ENCODE measurements around the gene FMO1. TPM values are rescaled to one million over a fixed set of nuclear protein-coding genes. Genes with fewer than 3 reads are reported as not detected.

The FMO1 gene
- total RNA-seq, 2 donors from 2014 or later: 0.62 TPM; not detected in 1

DNA sequence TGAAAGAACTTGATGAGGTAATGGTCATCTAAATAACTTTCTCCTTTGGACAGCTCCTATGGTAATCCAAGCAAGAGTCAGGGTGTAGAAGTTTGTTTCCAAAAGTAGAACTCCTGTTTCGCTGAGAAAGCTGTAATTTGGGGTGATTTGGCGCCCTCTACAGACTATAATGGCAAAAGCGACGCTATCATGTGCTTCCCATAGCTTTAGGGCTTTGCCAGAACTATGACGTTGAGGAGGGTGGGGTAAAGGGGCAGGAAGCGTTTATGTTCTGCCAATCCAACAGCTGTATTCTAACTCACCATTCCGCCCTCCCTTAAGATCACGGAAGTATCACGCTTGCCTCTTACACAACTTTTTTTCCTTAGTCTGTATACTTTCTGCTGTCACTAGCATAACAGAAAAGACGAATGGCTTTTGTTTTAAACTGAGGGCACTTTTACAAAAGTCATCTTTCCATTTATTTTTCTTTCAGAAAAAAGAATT, 65.6 kb downstream of the FMO1 start, which contains the start of gene FMO4:
Gene FMO4, plus strand, starts transcription at position 349 of the 486 bp plus-strand sequence. CDS start 5,643 bp downstream, outside the sequence.
- DNase-seq: peak; percentile 85
- intact Hi-C loops (cut with DNase I): loop anchor here (5.0 kb wide), 3 partner anchors 62 to 347 kb away; partner anchors contain the start of gene FMO1 (in 1 of the 2)
- peak; percentile 100 for ATAC-seq

DNA sequence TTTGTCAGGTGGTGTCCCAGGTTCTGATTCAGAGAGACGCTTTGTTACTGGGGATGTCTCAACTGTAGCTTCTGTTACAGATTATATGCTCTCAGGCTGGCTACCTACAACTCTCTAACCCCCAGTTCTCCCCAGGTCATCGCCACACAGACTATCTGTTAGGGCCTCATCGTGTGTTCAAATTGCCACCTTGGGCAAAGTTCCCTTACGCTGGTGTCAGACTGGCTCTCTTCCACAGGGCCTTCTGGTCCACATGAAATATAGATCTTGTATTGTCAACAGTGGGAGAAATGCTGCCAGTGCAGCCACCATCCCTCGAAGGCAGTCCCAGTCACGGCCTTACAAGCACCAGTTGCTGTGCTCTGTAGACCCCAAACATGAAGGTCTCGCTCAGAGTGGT, 81.0 kb downstream of the FMO1 start:
- ATAC-seq (no peak), DNase-seq (no peak)
- intact Hi-C loops (cut with DNase I): no loop called here

DNA sequence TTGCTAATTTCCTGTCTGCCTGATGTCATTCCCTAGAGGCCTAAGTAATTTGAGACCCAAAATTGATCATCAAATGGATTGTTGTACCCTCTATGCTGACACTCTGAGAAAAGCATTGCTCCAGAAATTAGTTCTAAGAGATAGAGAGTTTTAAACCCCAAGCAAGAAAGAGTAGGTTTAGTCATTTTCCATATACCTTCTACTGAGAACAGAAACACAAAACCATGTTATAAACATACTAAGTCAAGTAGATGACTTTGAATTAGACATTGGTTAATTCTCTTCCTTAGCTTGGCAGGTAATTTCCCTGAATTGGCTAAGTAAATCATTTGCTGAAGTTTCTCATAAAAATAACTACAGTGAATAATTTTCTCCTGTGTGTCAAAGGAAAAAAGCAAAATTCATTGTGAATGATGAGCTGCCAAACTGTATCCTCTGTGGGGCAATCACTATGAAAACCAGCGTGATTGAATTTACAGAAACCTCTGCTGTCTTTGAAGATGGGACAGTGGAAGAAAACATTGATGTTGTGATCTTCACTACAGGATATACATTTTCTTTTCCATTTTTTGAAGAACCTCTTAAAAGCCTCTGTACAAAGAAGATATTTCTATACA, 85.8 kb downstream of the FMO1 start:
- intact Hi-C loops (cut with DNase I): no loop called here
- no peak for ATAC-seq
- no peak for DNase-seq

Other genes with a start within 250 kb of the FMO1 start
- gene FMO3, start 157.6 kb upstream of the FMO1 start, total RNA-seq: 1 to 10 TPM; 1.4 to 1.7 TPM
- gene FMO2, start 63.2 kb upstream of the FMO1 start, total RNA-seq: 10 to 100 TPM; 41.7 to 64.3 TPM
- gene FMO4, start 65.7 kb downstream of the FMO1 start, total RNA-seq: 1 to 10 TPM; 3.1 to 3.8 TPM
- 10 to 100 TPM; 53.0 to 70.9 TPM for gene PRRC2C, start 237.0 kb downstream of the FMO1 start, total RNA-seq